HG03378 (cell line): ENCODE measurements around the gene BMP3.
"Not testable (repeated sequence)": the region's sequence is repeated elsewhere in the genome, so short reads cannot be mapped to it uniquely, and the experiment has no call there.

ENCODE experiments used
- ATAC-seq: cut with Tn5 transposase; IDR thresholded peaks from one replicate; pipeline ENCODE4 v1.9.1; 2021; ENCODE audit warnings: mild to moderate bottlenecking, moderate library complexity; ENCODE audit not compliant: unreplicated experiment

BMP3 gene

GRCh38 chr4:81030061-81030980 is at the start of gene BMP3:
TSS of gene BMP3 (plus strand) at chr4:81030708. CDS start at chr4:81031285, 577 bp downstream.
- ATAC-seq: no peak

- no peak for ATAC-seq
These were observed 44.5 kb upstream of the BMP3 start for GRCh38 chr4:80986011-80986410.

GRCh38 chr4:80989921-80990544 is 40.5 kb upstream of the BMP3 start:
- peak; percentile 82 for ATAC-seq

GRCh38 chr4:80990851-80991250 is 39.7 kb upstream of the BMP3 start:
- no peak for ATAC-seq

- no peak for ATAC-seq
These were observed 30.6 kb upstream of the BMP3 start for GRCh38 chr4:80999943-81000342.

GRCh38 chr4:81003597-81004111 is 26.9 kb upstream of the BMP3 start:
- ATAC-seq: peak; percentile 100

- ATAC-seq: no peak
These were observed 23.1 kb upstream of the BMP3 start for GRCh38 chr4:81007417-81007816.

- ATAC-seq: not testable (repeated sequence)
These were observed 13.9 kb upstream of the BMP3 start for GRCh38 chr4:81016566-81016965.

GRCh38 chr4:81019006-81019405 is 11.5 kb upstream of the BMP3 start:
- no peak for ATAC-seq

GRCh38 chr4:81021142-81021944 is 9.2 kb upstream of the BMP3 start:
- ATAC-seq: no peak

- ATAC-seq: no peak
These were observed 8.5 kb upstream of the BMP3 start for GRCh38 chr4:81021981-81022380.

GRCh38 chr4:81023484-81023883 is 7.0 kb upstream of the BMP3 start:
- no peak for ATAC-seq

GRCh38 chr4:81030981-81031791 is 678 bp downstream of the BMP3 start:
- ATAC-seq: no peak

GRCh38 chr4:81031796-81032551 is 1.5 kb downstream of the BMP3 start:
- ATAC-seq: no peak

- ATAC-seq: no peak
These were observed 2.5 kb downstream of the BMP3 start for GRCh38 chr4:81032771-81033684.

GRCh38 chr4:81038636-81039350 is 8.3 kb downstream of the BMP3 start:
- no peak for ATAC-seq

- no peak for ATAC-seq
These were observed 9.0 kb downstream of the BMP3 start for GRCh38 chr4:81039351-81039972.
